ENCODE results near the gene GDF10.

GDF10 gene, protein sequence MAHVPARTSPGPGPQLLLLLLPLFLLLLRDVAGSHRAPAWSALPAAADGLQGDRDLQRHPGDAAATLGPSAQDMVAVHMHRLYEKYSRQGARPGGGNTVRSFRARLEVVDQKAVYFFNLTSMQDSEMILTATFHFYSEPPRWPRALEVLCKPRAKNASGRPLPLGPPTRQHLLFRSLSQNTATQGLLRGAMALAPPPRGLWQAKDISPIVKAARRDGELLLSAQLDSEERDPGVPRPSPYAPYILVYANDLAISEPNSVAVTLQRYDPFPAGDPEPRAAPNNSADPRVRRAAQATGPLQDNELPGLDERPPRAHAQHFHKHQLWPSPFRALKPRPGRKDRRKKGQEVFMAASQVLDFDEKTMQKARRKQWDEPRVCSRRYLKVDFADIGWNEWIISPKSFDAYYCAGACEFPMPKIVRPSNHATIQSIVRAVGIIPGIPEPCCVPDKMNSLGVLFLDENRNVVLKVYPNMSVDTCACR

GRCh38 chr10:47299611-47300428, at the start of gene GDF10:
TSS of gene GDF10 (plus strand) at chr10:47300197. CDS start at chr10:47300652, 455 bp downstream.
- H3K79me2 ChIP-seq (ENCODE audit: control insufficient read depth, insufficient read depth, low read length, unreplicated experiment), result no peaks in the 10 kb centered on the region
- no peak within 1 kb of the TSS for H3K27ac ChIP-seq (ENCODE audit: low read depth, low read length)
- H3K4me1 ChIP-seq (ENCODE audit: control insufficient read depth, insufficient read depth, low read length, unreplicated experiment), result no peaks in the 10 kb centered on the region
- peak within 1 kb of the TSS; percentile 67 for H3K4me3 ChIP-seq (ENCODE audit: low read depth, low read length)
- H2AFZ ChIP-seq (ENCODE audit: low read length, unreplicated experiment), result no peak within 1 kb of the TSS
- peaks cover 96% of the 10 kb centered on the region for H3K27me3 ChIP-seq (ENCODE audit: insufficient read depth, low read length)
- H3K36me3 ChIP-seq (ENCODE audit: insufficient read depth, low read length), result no peaks in the 10 kb centered on the region

DNA sequence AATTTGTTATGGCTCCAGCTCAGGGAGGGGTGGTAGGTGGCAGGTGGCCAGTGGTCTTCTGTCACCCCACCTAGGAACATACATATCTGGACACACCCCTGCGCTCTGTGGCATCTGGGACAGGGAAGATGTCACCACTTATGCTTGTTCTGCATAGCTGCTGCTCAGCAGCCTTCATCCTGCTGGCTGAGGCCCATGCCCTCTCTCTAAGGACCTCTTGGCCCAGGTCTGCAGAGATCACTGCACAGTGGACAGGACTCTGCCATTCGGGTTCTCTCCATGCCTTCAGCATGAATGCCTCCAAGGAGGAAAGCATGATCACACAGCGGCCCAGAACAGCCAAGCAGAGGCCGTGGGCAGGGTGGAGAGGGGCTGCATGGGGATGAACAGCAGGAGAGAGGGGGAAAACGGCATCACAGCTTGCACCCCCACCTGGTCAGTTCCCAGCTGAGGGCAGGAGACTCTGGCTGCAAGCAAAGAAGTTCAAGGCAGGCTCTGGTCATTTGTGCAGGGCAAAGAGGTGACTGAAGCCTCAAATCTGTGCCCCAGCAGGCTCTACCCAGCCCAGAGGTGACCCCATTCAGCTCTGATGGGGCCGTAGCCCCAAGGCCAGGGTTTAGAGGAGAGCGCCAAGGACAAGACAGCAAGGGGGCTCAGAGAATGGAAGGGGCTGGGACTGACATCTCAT, 47.8 kb upstream of the GDF10 start:
- Histone ChIP-seq H3K4me1 (ENCODE audit: control insufficient read depth, insufficient read depth, low read length, unreplicated experiment) (no peaks in the 10 kb centered on the region), H3K36me3 (ENCODE audit: insufficient read depth, low read length) (no peaks in the 10 kb centered on the region), H3K27me3 (ENCODE audit: insufficient read depth, low read length) (peaks cover 6% of the 10 kb centered on the region; the same call in 1 of the 2 replicates), H3K79me2 (ENCODE audit: control insufficient read depth, insufficient read depth, low read length, unreplicated experiment) (no peaks in the 10 kb centered on the region), H3K4me3 (ENCODE audit: low read depth, low read length) (no peak overlapping the region), H3K27ac (ENCODE audit: low read depth, low read length) (no peak overlapping the region), H2AFZ (ENCODE audit: low read length, unreplicated experiment) (no peak overlapping the region)

GRCh38 chr10:47253030-47253637, 46.9 kb upstream of the GDF10 start:
- H3K27ac ChIP-seq (ENCODE audit: low read depth, low read length), result no peak overlapping the region
- H3K27me3 ChIP-seq (ENCODE audit: insufficient read depth, low read length), result peaks cover 6% of the 10 kb centered on the region; the same call in 1 of the 2 replicates
- H3K4me1 ChIP-seq (ENCODE audit: control insufficient read depth, insufficient read depth, low read length, unreplicated experiment), result no peaks in the 10 kb centered on the region

DNA sequence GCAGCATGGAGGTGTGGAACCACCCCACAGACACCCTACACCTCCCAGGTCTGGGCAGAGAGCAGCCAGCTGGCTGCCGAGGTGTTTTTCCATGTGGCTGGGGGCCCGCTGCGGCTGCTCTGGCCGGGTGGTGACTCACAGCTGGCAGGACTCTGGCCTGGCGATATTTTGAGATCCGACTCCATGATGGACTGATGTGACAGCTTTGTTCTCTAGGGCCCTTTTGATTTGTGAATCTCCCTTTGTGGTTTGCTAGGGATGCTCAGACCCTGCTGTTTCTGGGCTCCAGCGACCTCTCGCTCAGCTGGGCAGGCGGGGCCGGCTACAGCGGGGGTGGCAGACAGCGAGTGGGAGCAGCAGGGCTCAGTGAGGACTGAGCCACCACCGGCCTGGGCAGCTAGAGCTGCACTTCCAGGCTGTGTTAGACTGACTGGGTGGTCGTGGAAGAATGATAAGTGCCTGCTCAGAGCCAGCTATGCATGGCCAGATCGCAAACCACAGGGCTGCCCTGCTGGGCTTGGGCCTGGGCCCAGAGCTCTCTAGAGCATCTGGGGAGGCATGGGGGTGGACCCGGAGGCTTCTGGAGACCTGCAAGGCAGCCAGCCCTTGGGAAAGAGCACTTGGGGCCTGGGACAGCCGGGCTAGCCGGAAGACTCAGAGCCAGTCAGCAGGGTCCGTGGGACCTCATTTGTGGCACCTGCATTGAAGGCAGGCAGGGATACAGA, 46.2 kb upstream of the GDF10 start:
- Histone ChIP-seq H3K79me2 (ENCODE audit: control insufficient read depth, insufficient read depth, low read length, unreplicated experiment) (no peaks in the 10 kb centered on the region), H3K4me1 (ENCODE audit: control insufficient read depth, insufficient read depth, low read length, unreplicated experiment) (no peaks in the 10 kb centered on the region), H3K27me3 (ENCODE audit: insufficient read depth, low read length) (peaks cover 6% of the 10 kb centered on the region; the same call in 1 of the 2 replicates), H3K4me3 (ENCODE audit: low read depth, low read length) (no peak overlapping the region), H3K27ac (ENCODE audit: low read depth, low read length) (no peak overlapping the region), H3K36me3 (ENCODE audit: insufficient read depth, low read length) (no peaks in the 10 kb centered on the region), H2AFZ (ENCODE audit: low read length, unreplicated experiment) (no peak overlapping the region)

More at GRCh38 chr10:47253030-47253637, 46.9 kb upstream of the GDF10 start:
- Histone ChIP-seq H2AFZ (ENCODE audit: low read length, unreplicated experiment) (no peak overlapping the region), H3K79me2 (ENCODE audit: control insufficient read depth, insufficient read depth, low read length, unreplicated experiment) (no peaks in the 10 kb centered on the region), H3K4me3 (ENCODE audit: low read depth, low read length) (no peak overlapping the region), H3K36me3 (ENCODE audit: insufficient read depth, low read length) (no peaks in the 10 kb centered on the region)

GRCh38 chr10:47254611-47255010, 45.4 kb upstream of the GDF10 start:
- Histone ChIP-seq H3K4me1 (ENCODE audit: control insufficient read depth, insufficient read depth, low read length, unreplicated experiment) (no peaks in the 10 kb centered on the region), H3K36me3 (ENCODE audit: insufficient read depth, low read length) (no peaks in the 10 kb centered on the region)

DNA sequence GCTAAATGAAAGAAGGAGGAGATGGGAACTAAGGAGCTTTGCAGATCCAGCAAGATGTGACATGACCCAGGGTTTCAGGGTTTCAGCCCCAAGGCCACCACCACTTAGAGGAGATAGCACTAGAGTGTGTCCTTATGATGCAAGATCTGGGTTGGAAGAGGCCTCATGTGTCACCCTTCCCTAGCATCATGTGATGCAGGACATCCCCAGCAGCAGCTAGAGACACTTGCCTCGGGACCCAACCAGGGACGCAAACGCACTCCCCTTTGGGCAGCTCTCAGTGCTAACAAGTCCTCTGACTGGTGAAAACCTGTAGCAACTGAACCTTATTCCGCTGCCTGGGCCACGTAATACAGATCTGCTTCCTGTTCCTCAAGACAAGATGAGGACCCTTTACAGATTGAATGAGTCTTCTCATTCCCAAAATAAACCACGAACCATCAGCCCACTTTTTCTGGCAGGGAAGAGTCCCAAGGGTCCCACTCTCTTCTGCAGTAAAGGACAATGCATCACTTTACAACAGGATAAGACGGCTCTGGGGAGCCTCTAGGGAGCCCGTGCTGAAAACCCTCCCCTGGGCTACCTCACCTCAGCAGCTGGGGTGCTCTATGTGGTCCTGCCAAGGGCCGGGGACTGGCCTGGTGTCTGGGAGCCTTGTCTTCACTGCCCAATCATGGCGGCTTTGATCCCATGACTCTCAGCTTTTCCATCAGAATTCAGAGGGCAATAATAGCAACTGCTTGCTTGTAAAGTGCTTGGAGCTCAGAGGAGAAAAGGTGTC, 44.8 kb upstream of the GDF10 start:
- no peaks in the 10 kb centered on the region for H3K4me1 ChIP-seq (ENCODE audit: control insufficient read depth, insufficient read depth, low read length, unreplicated experiment)
- peaks cover 9% of the 10 kb centered on the region for H3K27me3 ChIP-seq (ENCODE audit: insufficient read depth, low read length)
- no peak overlapping the region for H3K27ac ChIP-seq (ENCODE audit: low read depth, low read length)
- H3K4me3 ChIP-seq (ENCODE audit: low read depth, low read length), result no peak overlapping the region
- no peaks in the 10 kb centered on the region for H3K79me2 ChIP-seq (ENCODE audit: control insufficient read depth, insufficient read depth, low read length, unreplicated experiment)
- no peak overlapping the region for H2AFZ ChIP-seq (ENCODE audit: low read length, unreplicated experiment)
- no peaks in the 10 kb centered on the region for H3K36me3 ChIP-seq (ENCODE audit: insufficient read depth, low read length)

More at GRCh38 chr10:47254611-47255010, 45.4 kb upstream of the GDF10 start:
- H2AFZ ChIP-seq (ENCODE audit: low read length, unreplicated experiment), result no peak overlapping the region
- H3K79me2 ChIP-seq (ENCODE audit: control insufficient read depth, insufficient read depth, low read length, unreplicated experiment), result no peaks in the 10 kb centered on the region
- peaks cover 4% of the 10 kb centered on the region for H3K27me3 ChIP-seq (ENCODE audit: insufficient read depth, low read length)
- H3K4me3 ChIP-seq (ENCODE audit: low read depth, low read length), result no peak overlapping the region
- no peak overlapping the region for H3K27ac ChIP-seq (ENCODE audit: low read depth, low read length)

DNA sequence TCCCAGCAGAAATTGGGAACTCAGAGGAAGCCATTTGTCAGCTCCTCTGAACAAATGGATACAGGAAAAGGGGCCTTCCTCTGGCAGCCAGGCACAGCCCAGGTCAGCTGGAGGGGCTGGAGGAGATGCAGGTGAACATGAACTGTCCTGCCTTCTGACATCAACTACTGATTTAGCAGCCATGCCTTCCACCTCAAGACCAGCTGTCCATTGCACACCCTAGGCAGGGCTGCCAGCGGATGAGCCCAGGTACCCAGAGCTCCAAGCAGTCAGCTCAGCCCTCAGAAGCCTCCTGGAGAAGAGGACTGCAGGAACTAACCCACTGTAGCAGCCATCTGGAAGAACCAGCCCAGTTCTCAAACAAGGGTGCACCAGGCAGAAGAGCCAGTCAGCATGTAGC, 44.1 kb upstream of the GDF10 start:
- no peaks in the 10 kb centered on the region for H3K4me1 ChIP-seq (ENCODE audit: control insufficient read depth, insufficient read depth, low read length, unreplicated experiment)
- H3K27ac ChIP-seq (ENCODE audit: low read depth, low read length), result no peak overlapping the region
- H3K4me3 ChIP-seq (ENCODE audit: low read depth, low read length), result no peak overlapping the region
- peaks cover 12% of the 10 kb centered on the region for H3K27me3 ChIP-seq (ENCODE audit: insufficient read depth, low read length)
- no peak overlapping the region for H2AFZ ChIP-seq (ENCODE audit: low read length, unreplicated experiment)
- no peaks in the 10 kb centered on the region for H3K79me2 ChIP-seq (ENCODE audit: control insufficient read depth, insufficient read depth, low read length, unreplicated experiment)
- no peaks in the 10 kb centered on the region for H3K36me3 ChIP-seq (ENCODE audit: insufficient read depth, low read length)

DNA sequence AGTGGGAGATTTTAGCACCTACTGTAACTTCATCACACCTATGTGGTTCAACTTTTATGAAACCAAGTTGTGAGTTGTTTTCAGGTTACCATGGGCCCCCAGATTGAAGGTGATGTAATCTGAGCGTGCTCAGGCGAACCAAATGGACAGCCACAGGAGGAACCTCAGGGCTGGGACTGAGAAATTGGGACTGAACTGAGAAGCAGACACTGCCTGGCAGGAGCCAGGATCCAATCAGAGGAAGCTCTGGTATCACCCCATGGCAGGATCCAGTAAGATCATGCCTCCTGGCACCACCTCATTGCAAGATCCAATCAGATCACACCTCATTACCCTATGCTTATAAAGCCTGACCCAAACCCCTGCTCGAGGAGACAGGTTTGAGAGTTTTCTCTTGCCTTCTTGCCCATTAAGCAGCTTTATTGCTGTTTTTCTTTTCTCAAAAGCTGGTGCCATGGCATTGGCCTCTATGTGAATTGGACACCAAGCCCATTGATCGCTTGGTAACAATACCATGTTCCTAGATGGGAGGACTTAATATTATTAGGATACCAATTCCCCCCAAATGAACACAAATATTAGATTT, 43.2 kb upstream of the GDF10 start:
- Histone ChIP-seq H3K27ac (ENCODE audit: low read depth, low read length) (no peak overlapping the region), H3K27me3 (ENCODE audit: insufficient read depth, low read length) (peaks cover 16% of the 10 kb centered on the region), H3K4me1 (ENCODE audit: control insufficient read depth, insufficient read depth, low read length, unreplicated experiment) (no peaks in the 10 kb centered on the region), H3K79me2 (ENCODE audit: control insufficient read depth, insufficient read depth, low read length, unreplicated experiment) (no peaks in the 10 kb centered on the region), H3K36me3 (ENCODE audit: insufficient read depth, low read length) (no peaks in the 10 kb centered on the region), H2AFZ (ENCODE audit: low read length, unreplicated experiment) (no peak overlapping the region), H3K4me3 (ENCODE audit: low read depth, low read length) (no peak overlapping the region)

Measured in ACC112 (cell line).